Kidney tubule cell (primary cell): ENCODE results near the gene DCN.
"Not testable (repeated sequence)": the region's sequence is repeated elsewhere in the genome, so short reads cannot be mapped to it uniquely, and the experiment has no call there.

Experiments
- DNase-seq: peaks from one replicate; pipeline ENCODE4 v3.0.0-alpha.2; 2018; ENCODE audit warnings: low spot score

Gene DCN

GRCh38 chr12:91182636-91183455 is at the start of gene DCN:
Gene DCN (minus strand): TSS chr12:91182817. CDS start chr12:91178552, 4,265 bp downstream.
- no peak for DNase-seq

- DNase-seq, result no peak
These were observed 48.2 kb upstream of the DCN start for GRCh38 chr12:91230841-91231240.

GRCh38 chr12:91226951-91227350 is 44.3 kb upstream of the DCN start:
- DNase-seq, result no peak

- DNase-seq, result no peak
These were observed 42.7 kb upstream of the DCN start for GRCh38 chr12:91225316-91225715.

GRCh38 chr12:91224401-91224800 is 41.8 kb upstream of the DCN start:
- DNase-seq, result no peak

- peak; percentile 29 for DNase-seq
These were observed 40.1 kb upstream of the DCN start for GRCh38 chr12:91222746-91223145.

- DNase-seq, result no peak
These were observed 37.3 kb upstream of the DCN start for GRCh38 chr12:91219919-91220318.

GRCh38 chr12:91219511-91219910 is 36.9 kb upstream of the DCN start:
- DNase-seq, result peak; percentile 86

- peak; percentile 78 for DNase-seq
These were observed 34.3 kb upstream of the DCN start for GRCh38 chr12:91216871-91217270.

GRCh38 chr12:91215940-91216454 is 33.4 kb upstream of the DCN start:
- DNase-seq, result peak; percentile 99

GRCh38 chr12:91211866-91212265 is 29.2 kb upstream of the DCN start:
- no peak for DNase-seq

- DNase-seq, result no peak
These were observed 28.0 kb upstream of the DCN start for GRCh38 chr12:91210618-91211017.

GRCh38 chr12:91210144-91210543 is 27.5 kb upstream of the DCN start:
- no peak for DNase-seq

- not testable (repeated sequence) for DNase-seq
These were observed 24.7 kb upstream of the DCN start for GRCh38 chr12:91207301-91207700.

GRCh38 chr12:91205811-91206210 is 23.2 kb upstream of the DCN start:
- peak; percentile 48 for DNase-seq

- no peak for DNase-seq
These were observed 21.8 kb upstream of the DCN start for GRCh38 chr12:91204421-91204820.

GRCh38 chr12:91203610-91204009 is 21.0 kb upstream of the DCN start:
- DNase-seq, result no peak

GRCh38 chr12:91202390-91202789 is 19.8 kb upstream of the DCN start:
- DNase-seq, result no peak

GRCh38 chr12:91196436-91196835 is 13.8 kb upstream of the DCN start:
- no peak for DNase-seq

- peak; percentile 12 for DNase-seq
These were observed 11.9 kb upstream of the DCN start for GRCh38 chr12:91194500-91194899.

GRCh38 chr12:91191513-91192111 is 9.0 kb upstream of the DCN start:
- no peak for DNase-seq

GRCh38 chr12:91189516-91189915 is 6.9 kb upstream of the DCN start:
- DNase-seq, result no peak

- no peak for DNase-seq
These were observed 6.2 kb upstream of the DCN start for GRCh38 chr12:91188778-91189177.
